Anterior cingulate cortex (tissue), 58 donors: ENCODE measurements around the gene KDF1.

Source experiments
- DNase-seq, 58 donors: peaks; one replicate each; lab custom pipeline; 2025; lab: John Stamatoyannopoulos, UW

The KDF1 gene, protein sequence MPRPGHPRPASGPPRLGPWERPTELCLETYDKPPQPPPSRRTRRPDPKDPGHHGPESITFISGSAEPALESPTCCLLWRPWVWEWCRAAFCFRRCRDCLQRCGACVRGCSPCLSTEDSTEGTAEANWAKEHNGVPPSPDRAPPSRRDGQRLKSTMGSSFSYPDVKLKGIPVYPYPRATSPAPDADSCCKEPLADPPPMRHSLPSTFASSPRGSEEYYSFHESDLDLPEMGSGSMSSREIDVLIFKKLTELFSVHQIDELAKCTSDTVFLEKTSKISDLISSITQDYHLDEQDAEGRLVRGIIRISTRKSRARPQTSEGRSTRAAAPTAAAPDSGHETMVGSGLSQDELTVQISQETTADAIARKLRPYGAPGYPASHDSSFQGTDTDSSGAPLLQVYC

DNA sequence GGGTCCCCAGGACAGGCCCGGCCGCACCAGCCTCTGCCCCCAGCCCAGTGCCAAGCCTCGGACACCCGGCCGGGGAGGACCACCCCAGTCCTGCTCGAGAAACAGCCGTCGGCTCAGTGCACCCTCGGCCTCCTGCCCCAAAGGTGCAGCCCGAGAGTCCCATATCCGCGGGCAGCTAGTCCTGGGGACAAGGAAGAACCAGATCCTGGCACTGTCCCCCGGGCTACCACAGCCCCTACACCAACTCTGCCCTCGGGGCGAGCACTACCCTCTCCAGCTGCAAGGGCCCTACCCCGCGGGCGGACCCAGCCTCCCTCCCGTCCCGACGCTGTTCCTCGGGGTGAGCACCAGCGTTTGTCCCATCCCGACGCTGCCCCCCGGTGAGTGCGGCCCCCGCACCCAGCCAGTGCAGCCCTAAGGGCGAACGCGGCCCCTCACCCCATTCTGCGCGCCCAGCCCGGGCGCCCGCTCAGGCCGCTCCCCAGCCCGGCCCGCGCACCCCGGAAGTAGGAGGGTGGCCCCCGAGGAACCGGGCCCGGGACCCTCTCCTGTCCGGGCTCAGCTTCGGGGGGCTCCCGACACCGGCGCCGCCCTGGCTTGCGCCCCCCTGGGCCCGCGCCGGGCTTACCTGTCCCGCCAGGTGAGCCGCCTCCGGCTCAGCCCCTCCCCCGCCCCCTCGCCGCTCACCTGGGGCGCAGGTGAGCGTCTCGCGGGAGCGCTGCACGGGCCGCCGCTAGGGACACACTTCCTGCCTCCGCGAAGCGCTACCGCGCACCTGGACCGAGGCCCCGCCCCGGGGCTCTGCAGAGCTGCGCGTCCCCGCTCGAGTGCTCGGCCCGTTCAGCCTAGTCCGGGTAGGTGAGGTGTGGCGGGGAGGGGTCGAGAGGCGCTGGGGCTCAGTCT is at the start of gene KDF1:
KDF1 (minus strand) TSS at position 747 of the 903 bp plus-strand sequence. CDS start 8,088 bp downstream, outside the sequence.
- no peak for DNase-seq

DNA sequence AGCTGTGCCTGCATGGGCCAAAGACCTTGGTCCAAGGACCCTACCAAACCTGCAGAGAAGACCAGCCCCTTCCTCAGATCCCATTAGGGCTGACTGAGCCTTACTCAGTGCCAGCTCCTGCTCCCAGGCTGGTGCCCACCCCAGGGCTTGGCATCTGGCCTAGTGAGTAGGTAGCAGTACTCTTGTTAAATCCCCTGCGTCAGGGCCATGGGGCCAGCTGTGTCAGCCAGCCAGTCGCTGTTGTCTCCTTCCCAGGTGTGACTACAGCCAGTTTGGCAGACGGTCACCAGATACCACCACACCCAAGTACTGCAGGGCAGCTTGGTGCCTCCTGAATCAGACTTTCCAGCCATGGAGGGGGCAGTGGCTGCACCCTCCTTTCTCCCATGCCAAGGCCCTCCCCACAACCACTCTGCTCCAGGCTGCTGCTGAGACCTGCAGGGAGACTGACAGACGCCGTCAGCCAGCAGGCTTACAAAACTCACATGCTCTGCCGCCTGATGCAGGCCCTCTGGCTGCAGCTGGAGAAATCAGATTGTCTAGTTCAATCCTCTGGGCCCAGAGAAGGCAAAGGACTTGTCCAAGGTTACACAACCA is 49.4 kb upstream of the KDF1 start:
- no peak for DNase-seq

DNA sequence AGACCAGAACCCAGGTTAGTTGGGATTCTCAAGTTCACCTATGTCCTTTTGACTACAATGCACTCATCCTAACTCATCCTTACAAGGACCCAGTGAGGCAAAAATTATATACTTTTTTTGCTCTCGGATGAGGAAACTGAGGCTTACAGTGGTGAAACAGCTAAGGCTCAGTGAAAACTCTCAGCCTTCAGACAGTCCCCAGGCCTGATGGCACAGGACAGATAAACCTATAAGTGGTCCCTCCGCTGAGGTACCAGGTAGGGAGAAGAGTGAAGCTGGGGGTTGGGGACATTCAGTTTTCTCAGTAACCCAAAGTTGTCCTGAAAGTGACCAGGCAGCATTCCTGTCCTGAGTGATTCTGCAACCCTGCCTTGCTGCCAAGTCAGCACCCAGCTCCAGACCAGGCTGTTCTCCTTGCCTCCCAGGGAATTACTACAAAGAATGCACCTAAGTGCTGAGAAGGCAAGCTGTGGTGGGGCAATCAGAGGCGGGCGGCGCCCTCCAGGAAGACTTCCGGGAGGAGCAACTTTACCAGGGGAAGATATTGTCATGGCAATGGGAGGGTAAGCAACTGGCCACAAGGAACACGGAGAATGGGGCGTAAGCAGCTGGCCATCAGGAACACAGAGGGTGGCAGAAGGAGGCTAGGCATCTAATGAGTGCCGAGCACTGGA is 47.8 kb upstream of the KDF1 start:
- no peak for DNase-seq

DNA sequence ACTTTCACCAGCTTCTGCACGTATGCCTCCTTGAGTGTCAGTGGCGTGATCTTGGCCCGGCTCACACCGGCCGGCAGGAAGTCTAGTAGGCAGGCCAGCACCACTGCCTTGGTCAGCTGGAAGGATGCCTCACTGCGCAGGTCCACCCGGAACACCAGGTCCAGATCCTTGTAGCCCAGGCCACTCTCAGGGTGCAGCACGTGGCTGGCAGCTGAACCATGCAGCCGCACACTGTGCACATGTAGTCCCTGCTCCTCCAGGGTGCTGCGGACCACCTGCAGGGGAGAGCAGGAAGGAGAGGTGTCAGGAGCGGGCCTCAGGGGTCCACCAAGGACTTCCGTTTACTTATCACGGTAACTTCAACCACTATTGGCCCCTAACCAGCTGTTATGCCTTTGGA is 46.4 kb upstream of the KDF1 start:
- DNase-seq = no peak

DNA sequence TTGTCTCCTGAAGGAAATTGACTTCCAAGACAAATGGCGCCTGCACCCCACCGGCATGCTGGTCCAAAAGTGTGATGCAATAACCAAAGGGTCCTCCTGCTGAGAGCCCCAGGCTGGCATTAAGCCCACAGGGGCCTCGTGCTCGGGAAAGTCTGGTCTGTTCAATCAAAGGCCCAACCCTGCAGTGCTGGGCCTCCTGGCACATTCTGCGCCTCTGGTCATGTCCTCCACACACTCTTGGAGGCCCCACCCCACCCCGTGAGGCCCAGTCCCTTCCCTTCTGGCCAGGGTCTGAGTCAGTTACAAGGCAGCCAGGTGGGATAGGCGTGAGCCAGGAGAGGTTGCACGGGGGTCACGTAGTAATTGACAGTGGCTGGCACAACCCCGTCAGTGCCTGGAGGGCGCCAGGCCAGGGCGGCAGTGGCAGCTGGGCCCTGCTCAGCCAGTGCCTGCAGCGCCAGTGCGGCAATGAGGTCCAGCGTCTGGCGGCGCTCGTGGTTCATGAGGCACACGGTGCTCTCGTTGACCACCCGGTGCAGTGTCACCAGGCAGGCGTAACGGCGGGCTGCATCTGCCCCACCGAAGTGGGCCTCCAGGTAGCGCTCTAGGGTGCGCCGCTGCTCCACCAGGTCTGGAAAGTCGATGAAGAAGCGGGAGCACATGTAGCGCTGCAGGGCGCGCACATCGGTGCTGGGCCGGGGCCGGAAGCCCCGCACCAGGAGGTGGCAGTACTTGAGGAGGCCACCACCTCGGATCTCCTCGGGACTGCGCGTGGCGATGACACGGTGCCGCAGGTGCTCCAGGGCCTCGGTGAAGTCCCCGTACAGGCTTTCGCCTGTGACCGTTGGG is 45.6 kb upstream of the KDF1 start:
- no peak for DNase-seq

DNA sequence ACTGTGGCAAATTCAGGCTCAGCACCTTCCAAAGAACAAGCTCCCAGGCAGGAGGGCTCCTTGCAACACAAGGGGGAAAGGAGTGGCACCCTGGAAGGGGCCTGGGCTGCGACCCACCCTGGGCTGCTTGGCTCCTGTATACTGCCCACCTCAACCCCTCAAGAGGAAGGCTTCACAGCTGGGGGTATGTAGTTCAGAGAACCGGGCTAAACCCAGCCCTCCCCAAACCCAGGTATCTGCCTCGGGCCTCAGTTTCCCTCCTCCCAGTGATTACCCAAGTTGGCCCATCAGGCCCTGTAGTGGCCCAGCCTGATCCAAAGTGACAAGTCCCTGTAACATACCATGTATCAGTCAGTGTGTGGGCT is 44.9 kb upstream of the KDF1 start:
- no peak for DNase-seq

DNA sequence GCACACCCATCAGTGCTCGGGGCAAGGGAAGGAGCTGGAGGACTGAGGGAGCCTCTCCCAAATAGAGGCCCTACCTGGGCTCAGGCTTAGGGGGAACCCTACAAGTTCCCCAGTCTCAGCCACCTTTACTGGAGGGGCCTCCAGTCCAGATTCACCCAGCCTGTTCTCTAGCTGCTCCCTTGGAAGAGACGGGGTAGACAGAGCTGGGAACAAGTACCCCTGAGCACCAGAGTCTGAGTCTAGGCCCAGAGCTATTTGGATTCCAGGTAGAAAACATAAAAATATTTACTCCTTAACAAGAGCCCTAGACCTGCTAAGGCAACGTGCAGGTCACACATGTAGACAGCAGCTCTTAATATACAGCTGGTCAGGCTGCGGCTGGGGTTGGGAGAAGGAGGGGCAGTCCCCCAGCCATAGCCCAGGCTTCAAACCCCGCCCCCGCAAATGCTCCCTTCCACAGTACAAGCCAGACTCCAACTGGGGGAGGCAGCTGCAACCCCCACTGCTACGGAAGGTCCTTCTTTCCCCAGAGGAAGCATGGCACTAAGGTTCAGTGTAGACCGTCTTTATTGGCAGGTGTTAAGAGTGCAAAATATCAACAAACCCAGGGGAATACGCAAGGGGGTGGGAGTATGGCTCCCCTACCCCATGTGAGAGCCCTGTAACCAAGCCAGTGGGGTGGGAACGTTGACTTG is 44.4 kb upstream of the KDF1 start:
- no peak for DNase-seq

DNA sequence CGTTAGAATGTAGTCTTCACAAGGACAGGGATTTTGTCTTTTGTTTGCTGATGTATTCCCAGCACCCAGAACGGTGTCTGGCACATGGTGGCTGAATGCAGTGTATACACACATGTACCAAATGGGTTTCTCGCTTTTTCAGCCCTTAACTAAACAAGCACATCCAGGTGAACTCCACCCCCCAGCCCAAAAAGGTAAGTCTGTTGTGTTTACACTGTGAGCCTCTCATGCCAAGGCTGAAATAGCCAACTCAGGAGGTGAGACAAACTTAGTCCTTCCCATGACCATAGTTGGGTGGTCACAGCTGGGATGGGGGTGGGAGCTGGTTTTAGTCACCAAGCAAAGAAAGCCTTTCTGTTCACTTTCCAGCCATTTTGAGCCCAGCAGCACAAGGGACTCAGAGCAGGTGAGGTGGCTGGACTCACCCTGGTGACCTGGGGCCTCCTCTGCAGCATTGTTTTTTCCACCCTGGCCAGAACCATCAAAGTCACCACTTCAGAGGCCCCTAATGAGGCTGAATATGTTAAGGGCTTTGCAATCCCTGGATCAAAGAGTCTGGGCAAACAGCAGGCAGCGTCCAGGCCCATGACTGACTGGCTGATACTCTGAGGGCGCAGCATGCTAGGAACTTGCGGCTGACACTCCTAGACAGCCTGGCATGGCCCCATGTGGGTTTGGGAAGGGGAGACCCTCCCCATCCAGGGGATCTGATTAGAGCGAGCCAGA is 43.6 kb upstream of the KDF1 start:
- no peak for DNase-seq

DNA sequence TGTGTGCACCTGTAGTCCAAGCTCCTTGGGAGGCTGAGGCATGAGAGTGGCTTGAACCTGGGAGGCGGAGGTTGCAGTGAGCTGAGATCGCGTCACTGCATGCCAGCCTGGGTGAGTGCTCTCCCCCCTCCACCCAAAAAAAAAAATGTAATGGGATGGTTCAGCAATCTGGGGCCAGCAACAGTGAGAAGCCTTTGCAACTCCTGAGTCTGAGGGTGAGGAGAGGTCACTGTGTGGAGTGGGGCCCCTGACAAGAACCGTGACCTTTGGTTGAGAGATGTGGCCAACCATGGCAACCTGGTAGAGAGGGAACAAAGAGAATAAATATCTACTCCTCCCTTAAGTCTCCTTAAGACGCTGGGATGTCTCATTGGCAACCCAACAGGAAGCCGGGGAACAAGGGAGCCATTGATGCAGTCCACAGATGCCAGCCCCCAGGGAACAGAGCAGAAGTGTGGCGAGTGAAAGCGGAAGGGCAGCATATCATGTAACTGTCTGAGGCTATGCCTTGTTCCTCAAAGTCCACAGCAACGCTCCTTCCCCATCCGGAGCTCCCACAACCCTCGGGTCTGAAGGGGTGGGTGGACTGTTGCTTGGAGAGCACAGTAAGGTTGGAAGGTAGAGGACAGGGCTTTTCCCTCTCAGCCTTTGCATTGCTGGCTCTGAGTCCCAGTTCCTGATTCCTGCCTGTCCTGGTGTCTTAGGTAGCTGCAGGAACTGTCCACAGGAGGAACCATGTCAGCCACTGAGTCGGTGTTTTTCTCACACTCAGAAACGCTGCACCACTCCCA is 41.5 kb upstream of the KDF1 start:
- DNase-seq = peak in 43 of 58 donors; percentile 8 to 72 (median 37)

DNA sequence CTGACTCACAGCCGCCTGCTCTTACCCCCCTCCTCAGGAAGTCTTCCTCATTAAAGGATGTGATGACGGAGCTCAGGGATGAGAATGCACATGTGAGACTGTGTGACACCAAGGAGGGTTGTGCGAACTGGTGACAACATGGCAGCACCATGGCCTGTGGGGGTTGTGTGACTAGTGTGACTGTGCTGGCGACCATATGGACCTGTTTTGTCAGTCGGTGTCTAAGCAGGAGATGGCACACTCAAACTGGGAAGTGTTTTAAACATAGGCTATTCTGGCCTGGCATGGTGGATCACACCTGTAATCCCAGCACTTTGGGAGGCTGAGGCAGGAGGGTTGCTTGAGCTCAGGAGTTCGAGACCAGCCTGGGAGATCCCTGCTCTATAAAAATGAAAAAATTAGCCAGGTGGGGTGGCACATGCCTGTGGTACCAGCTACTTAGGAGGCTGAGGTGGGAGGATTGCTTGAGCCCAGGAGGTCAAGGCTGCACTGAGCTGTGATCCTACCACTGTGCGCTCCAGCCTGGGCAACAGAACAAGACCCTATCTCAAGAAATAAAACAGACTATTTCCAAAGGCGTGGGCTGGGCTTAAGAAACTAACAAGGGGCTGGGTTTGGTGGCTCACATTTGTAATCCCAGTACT is 40.7 kb upstream of the KDF1 start:
- DNase-seq = no peak

DNA sequence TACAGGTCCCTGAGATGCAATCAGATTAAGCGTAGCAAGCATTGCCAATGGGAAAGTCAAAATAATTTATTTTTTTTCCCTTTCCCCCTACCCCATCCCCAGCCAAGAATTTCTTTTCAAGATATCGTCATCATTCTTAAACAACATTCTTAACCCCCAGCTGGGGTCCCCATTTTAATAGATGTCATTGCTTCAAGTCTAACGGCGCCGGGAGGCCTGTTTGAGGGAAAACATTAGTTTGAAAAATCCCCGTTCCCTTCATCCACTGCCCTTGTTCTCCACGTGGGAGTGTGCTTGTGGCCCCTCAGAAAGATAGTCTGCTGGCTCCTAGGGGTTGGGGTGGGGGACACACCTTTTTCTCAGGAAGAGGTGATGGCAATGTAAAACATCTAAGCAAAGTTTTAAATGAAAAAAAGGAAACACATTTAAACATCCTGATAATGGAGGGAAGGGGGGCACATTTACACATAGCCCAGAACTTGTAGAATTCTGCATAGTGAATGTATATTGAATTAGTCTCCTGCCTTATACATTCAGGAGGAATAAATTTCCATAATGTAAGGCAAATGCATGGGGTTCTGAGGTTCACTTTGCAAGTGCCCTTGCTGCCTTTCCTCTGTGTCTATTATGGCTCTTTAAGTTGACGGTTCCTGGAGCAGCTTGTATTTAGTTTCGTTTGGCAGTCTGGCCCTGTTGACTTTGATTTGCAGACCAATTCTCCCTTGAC is 40.0 kb upstream of the KDF1 start:
- DNase-seq = no peak

DNA sequence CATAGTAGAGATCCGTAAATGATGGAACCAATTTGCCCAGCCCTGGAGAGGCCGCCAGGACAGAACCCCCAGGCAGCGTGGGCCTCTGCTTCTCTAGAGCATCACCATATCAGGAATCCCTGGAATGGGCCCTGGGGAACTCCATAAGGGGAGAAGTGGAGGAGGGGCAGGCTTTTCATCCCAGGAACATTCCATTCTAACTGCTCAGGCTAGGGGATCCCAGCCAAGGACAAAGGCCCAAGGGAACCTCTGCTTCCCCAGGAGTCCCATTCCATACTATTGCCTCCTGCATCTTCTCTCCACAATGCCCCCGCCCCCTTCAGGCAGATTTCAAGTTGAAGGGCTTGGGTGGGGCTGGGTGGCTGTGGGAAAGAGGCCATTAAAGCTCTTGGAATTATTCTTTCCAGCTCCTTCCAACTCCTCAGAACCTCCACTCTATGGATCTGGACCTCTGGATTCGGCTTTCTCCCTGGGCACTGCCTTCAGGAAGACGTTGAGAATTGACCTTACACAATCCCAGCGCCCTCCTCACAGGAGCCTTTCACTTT is 39.2 kb upstream of the KDF1 start:
- peak in 1 of 58 donors; percentile 5 for DNase-seq

DNA sequence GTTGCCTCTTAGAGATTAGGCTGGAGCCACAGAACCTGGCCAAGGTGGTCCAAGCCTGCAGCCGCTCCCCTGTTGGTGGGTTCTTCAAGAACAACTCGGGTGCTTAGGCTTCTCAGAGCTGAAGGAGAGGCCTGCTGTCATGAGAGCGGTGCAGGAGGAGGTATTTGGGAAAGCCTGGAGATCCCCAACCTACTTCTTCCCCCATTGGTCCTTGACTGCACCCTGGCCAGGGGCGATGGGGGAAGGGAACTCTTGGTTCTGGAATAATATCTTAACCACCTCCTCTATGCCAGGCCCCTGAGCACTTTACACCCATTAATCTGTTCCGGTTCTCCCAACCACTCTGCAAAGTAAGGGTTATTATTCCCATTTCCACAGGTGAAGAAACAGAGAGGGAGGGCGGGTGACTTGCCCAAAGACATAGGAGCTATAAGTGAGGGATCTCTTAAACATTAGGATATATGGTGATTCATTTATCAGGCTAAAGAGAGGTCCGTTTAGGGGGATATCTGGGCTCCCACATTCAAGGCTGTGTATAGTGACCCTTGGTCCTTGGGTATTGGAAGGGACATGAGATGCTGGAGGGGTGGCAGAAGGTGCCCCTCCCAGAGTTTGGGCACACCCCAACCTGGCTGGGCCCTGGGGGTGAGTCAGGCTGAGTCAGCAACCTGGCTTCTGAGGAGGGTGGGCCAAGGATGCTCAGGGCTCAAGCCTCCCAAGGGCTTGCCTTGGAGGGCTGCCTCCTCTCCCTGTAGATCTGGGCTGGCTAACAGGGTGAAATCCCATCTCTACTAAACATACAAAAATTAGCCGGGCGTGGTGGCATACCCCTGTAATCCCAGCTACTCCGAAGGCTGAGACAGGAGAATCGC is 38.4 kb upstream of the KDF1 start:
- DNase-seq = no peak

DNA sequence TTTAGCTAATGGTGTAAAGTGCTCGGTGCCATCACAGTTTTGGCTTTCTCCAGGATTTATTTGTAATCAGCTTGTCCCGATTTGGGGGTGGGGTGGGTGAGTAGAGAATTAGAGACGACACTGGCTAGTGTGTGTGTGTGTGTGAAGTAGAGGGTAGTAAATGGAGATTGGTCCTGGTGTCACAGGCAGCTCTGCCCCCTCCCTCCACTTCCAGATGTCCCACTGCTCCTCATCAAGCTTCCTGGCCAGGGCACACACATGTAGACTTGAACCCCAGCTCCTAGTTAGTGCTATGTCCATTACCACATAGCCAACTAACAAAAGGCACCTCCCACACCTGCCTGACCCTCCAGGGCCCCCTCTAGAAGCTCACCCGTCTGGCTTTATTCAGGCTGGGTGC is 36.4 kb upstream of the KDF1 start:
- DNase-seq = no peak

DNA sequence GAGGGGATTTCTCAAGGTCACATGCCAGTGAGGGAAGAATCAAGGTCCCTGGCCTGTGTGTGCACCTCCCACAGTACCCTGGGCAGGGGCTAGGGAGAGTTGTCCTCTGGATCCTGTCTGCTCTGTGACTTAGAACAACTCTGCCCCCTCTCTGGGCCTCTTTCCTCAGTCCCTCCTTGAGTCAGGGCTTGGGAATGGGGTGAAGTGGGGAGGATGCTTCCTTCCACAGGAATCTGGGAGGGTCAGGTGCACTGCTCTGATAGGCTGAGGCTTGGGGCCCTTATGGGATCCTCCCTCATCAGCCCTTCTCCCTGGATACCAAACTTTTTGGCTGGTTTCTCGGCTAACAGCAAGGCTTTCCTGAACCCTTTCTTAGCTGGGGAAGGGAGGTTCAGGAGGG is 35.8 kb upstream of the KDF1 start:
- DNase-seq = no peak
